GM18861 (cell line): Measurements from ENCODE around the gene FBXL2.

ENCODE experiments used
- ATAC-seq: cut with Tn5 transposase; IDR thresholded peaks from one replicate; pipeline ENCODE4 v1.9.1; 2021; ENCODE audit not compliant: unreplicated experiment

FBXL2 gene

GRCh38 chr3:33277193-33277882 is at the start of gene FBXL2:
TSS of gene FBXL2 (plus strand) at chr3:33277442. CDS start at chr3:33277513, 71 bp downstream.
- ATAC-seq: no peak

- ATAC-seq: no peak
Observed at GRCh38 chr3:33229066-33229465, 48.2 kb upstream of the FBXL2 start.

- no peak for ATAC-seq
Observed at GRCh38 chr3:33229947-33230346, 47.3 kb upstream of the FBXL2 start.

GRCh38 chr3:33231756-33232465 is 45.3 kb upstream of the FBXL2 start:
- ATAC-seq: no peak

GRCh38 chr3:33233884-33234283 is 43.4 kb upstream of the FBXL2 start:
- ATAC-seq: no peak

- no peak for ATAC-seq
Observed at GRCh38 chr3:33236005-33236404, 41.2 kb upstream of the FBXL2 start.

- ATAC-seq: no peak
Observed at GRCh38 chr3:33237439-33237838, 39.8 kb upstream of the FBXL2 start.

GRCh38 chr3:33238923-33239322 is 38.3 kb upstream of the FBXL2 start:
- no peak for ATAC-seq

- no peak for ATAC-seq
Observed at GRCh38 chr3:33240261-33240660, 37.0 kb upstream of the FBXL2 start.

- no peak for ATAC-seq
Observed at GRCh38 chr3:33246786-33247185, 30.5 kb upstream of the FBXL2 start.

- no peak for ATAC-seq
Observed at GRCh38 chr3:33250712-33251111, 26.5 kb upstream of the FBXL2 start.

- no peak for ATAC-seq
Observed at GRCh38 chr3:33256249-33256648, 21.0 kb upstream of the FBXL2 start.

- no peak for ATAC-seq
Observed at GRCh38 chr3:33260104-33260503, 17.1 kb upstream of the FBXL2 start.

- ATAC-seq: no peak
Observed at GRCh38 chr3:33269385-33269784, 7.9 kb upstream of the FBXL2 start.

- ATAC-seq: no peak
Observed at GRCh38 chr3:33271324-33271723, 5.9 kb upstream of the FBXL2 start.

- no peak for ATAC-seq
Observed at GRCh38 chr3:33273628-33274027, 3.6 kb upstream of the FBXL2 start.

- no peak for ATAC-seq
Observed at GRCh38 chr3:33278163-33278562, 921 bp downstream of the FBXL2 start.

GRCh38 chr3:33287672-33288282 is 10.5 kb downstream of the FBXL2 start:
- no peak for ATAC-seq

GRCh38 chr3:33299395-33300081 is 22.3 kb downstream of the FBXL2 start:
- no peak for ATAC-seq

GRCh38 chr3:33312361-33312760 is 35.1 kb downstream of the FBXL2 start:
- ATAC-seq: no peak

GRCh38 chr3:33313331-33313730 is 36.1 kb downstream of the FBXL2 start:
- no peak for ATAC-seq

- ATAC-seq: no peak
Observed at GRCh38 chr3:33314993-33315392, 37.8 kb downstream of the FBXL2 start.
